K562 (cell line): Measurements from ENCODE around the gene MANEAL. TPM values are rescaled to one million over a fixed set of nuclear protein-coding genes. Genes with fewer than 3 reads are reported as not detected.

Source experiments
- CEBPG ChIP-seq, 3 experiments: fragments of 200-800 bp in 1 of 3; sonication (Bioruptor generic) in 1 of 3; sonication (generic) in 1 of 3; formaldehyde crosslinking in 1 of 3; IDR thresholded peaks in 2 of 3; conservative IDR thresholded peaks in 1 of 3; 2 replicates each; pipeline versions ENCODE4 v1.6.1 to v1.8.0; 2016 to 2022; ENCODE audit warnings: missing compliant biosample characterization in 2 of 3, missing genetic modification characterization in 2 of 3, mild to moderate bottlenecking in 1 of 3, missing genetic modification reagents in 1 of 3
- CHCHD3 ChIP-seq: fragments of 250-450 bp; sonication (Bioruptor Pico); IDR thresholded peaks from 2 replicates; pipeline ENCODE4 v2.1.2; 2022; ENCODE audit warnings: mild to moderate bottlenecking
- EGR1 ChIP-seq: fragments of 450-650 bp; conservative IDR thresholded peaks from 2 replicates; pipeline ENCODE4 v1.6.1; 2017; ENCODE audit warnings: mild to moderate bottlenecking
- FOXK2 ChIP-seq, 2 experiments: fragments of 450-650 bp; IDR thresholded peaks in 1 of 2; conservative IDR thresholded peaks in 1 of 2; 2 replicates each; pipeline ENCODE4 v1.6.1; 2016; ENCODE audit warnings: low read depth in 2 of 2, mild to moderate bottlenecking in 1 of 2
- HNRNPLL ChIP-seq: fragments of 200-400 bp; formaldehyde crosslinking; IDR thresholded peaks from 2 replicates; pipeline ENCODE4 v1.6.1; 2017; ENCODE audit warnings: low read length, low read depth, mild to moderate bottlenecking; ENCODE audit not compliant: poor library complexity, severe bottlenecking
- KLF16 ChIP-seq: IDR thresholded peaks from 2 replicates; pipeline ENCODE4 v1.6.1; 2016; ENCODE audit warnings: antibody characterized with exemption
- NCOA2 ChIP-seq, 2 experiments: fragments of 450-650 bp; IDR thresholded peaks; 2 replicates each; pipeline ENCODE4 v1.6.1; 2018; ENCODE audit warnings: mild to moderate bottlenecking in 2 of 2, moderate library complexity in 1 of 2; ENCODE audit not compliant: partially characterized antibody in 2 of 2
- PRPF4 ChIP-seq: fragments of 200-400 bp; formaldehyde crosslinking; IDR thresholded peaks from one replicate; pipeline ENCODE4 v1.6.1; 2017; ENCODE audit warnings: low read length, low read depth, mild to moderate bottlenecking; ENCODE audit not compliant: insufficient read depth, poor library complexity, severe bottlenecking
- SP1 ChIP-seq: sonication (generic); formaldehyde crosslinking; IDR thresholded peaks from 2 replicates; pipeline ENCODE4 v1.8.1; 2022; ENCODE audit warnings: mild to moderate bottlenecking, missing genetic modification reagents
- ZC3H11A ChIP-seq: IDR thresholded peaks from 2 replicates; pipeline ENCODE4 v1.6.1; 2012; ENCODE audit warnings: low read depth, low read length, improper control_type of control experiment
- ZNF224 ChIP-seq: sonication (generic); formaldehyde crosslinking; IDR thresholded peaks from 2 replicates; pipeline ENCODE4 v1.8.0; 2022; ENCODE audit warnings: mild to moderate bottlenecking, missing genetic modification reagents
- ZNF57 ChIP-seq: fragments of 450-650 bp; formaldehyde crosslinking; IDR thresholded peaks from 2 replicates; pipeline ENCODE4 v1.4.0; 2020; ENCODE audit warnings: mild to moderate bottlenecking, moderate library complexity
- polyA plus RNA-seq, 8 experiments: library from polyadenylated mRNA; depleted of rRNA in 4 of 8; stranded (reverse) in 5 of 8; unstranded in 3 of 8; fragments of >200 nt; fragmentation: Nextera tagmentation in 2 of 8; fragmentation: Illumina TruSeq in 1 of 8; extraction: Ambion mirVana in 2 of 8; extraction: Trizol in 1 of 8; gene quantifications; 2 replicates each; pipeline versions ENCODE4 v1.2.1 to v1.2.3, GENCODE V29; 2011 to 2014; ENCODE audit warnings: inconsistent platforms in 1 of 8, missing spikeins in 1 of 8
- total RNA-seq, 7 experiments: library from RNA; depleted of rRNA in 6 of 7; stranded (reverse); fragments of >200 nt in 6 of 7; fragmentation: Illumina TruSeq in 2 of 7; extraction: Trizol in 2 of 7; gene quantifications; 2 replicates each; pipeline versions ENCODE4 v1.2.1 to v1.2.3, GENCODE V29; 2011 to 2021; ENCODE audit warnings: low replicate concordance in 1 of 7
- TF ChIP-seq, protein P1 (sequence below): fragments of 200-400 bp; formaldehyde crosslinking; IDR thresholded peaks from 2 replicates; pipeline ENCODE4 v1.6.1; 2017; ENCODE audit warnings: mild to moderate bottlenecking, low read depth, low read length, moderate library complexity
- TF ChIP-seq, protein P2 (sequence below): fragments of 450-650 bp; IDR thresholded peaks from 2 replicates; pipeline ENCODE4 v1.6.1; 2017; ENCODE audit warnings: antibody characterized with exemption
- TF ChIP-seq, protein P3 (sequence below): fragments of 250-450 bp; sonication (Bioruptor Pico); IDR thresholded peaks from 2 replicates; pipeline ENCODE4 v1.5.0; 2022; ENCODE audit warnings: mild to moderate bottlenecking
- TF ChIP-seq, protein P4 (sequence below): IDR thresholded peaks from 2 replicates; pipeline ENCODE4 v1.6.1; 2011; ENCODE audit not compliant: insufficient read length; ENCODE audit errors: extremely low read depth
- TF ChIP-seq, protein P5 (sequence below): fragments of 450-650 bp; IDR thresholded peaks from 2 replicates; pipeline ENCODE4 v1.6.1; 2016

Gene MANEAL
- total and polyA plus RNA-seq, 9 of the 15 experiments (the other 6 are each of a cell fraction or from before 2014, with no cell fraction given): 0.37 to 3.2 (median 1.2) TPM

DNA sequence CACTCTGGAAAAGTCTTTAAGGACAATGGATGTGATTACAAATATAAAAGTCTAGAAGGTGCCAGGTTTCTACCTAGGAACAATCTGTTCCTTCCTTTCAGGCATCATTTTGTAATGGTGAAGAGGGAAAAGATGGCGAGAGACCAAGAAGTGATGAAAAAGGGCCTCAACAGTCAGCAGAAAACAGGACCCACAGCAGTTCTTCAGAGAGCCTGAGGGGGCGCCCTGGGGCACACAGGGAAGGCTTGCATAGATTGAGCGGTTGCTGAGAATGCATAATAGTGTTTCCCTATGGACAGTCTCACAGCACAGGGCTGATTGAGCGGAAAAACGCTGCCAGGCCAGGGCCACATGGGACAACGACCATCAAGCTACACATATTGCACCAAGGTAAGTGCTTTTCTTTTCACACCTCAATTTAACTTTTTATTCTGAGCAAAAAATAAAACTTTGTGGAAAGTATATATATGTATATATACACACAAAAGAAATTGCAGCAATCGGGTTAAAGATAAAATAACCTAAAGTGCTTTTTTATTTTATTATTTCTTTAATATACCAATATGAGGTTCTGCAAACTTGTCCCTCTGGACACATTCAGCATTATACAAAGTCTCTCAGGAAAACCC is 17.5 kb downstream of the MANEAL start (continued):
- TF ChIP-seq, protein P1, sequence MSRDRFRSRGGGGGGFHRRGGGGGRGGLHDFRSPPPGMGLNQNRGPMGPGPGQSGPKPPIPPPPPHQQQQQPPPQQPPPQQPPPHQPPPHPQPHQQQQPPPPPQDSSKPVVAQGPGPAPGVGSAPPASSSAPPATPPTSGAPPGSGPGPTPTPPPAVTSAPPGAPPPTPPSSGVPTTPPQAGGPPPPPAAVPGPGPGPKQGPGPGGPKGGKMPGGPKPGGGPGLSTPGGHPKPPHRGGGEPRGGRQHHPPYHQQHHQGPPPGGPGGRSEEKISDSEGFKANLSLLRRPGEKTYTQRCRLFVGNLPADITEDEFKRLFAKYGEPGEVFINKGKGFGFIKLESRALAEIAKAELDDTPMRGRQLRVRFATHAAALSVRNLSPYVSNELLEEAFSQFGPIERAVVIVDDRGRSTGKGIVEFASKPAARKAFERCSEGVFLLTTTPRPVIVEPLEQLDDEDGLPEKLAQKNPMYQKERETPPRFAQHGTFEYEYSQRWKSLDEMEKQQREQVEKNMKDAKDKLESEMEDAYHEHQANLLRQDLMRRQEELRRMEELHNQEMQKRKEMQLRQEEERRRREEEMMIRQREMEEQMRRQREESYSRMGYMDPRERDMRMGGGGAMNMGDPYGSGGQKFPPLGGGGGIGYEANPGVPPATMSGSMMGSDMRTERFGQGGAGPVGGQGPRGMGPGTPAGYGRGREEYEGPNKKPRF: no peak
- TF ChIP-seq, protein P2, sequence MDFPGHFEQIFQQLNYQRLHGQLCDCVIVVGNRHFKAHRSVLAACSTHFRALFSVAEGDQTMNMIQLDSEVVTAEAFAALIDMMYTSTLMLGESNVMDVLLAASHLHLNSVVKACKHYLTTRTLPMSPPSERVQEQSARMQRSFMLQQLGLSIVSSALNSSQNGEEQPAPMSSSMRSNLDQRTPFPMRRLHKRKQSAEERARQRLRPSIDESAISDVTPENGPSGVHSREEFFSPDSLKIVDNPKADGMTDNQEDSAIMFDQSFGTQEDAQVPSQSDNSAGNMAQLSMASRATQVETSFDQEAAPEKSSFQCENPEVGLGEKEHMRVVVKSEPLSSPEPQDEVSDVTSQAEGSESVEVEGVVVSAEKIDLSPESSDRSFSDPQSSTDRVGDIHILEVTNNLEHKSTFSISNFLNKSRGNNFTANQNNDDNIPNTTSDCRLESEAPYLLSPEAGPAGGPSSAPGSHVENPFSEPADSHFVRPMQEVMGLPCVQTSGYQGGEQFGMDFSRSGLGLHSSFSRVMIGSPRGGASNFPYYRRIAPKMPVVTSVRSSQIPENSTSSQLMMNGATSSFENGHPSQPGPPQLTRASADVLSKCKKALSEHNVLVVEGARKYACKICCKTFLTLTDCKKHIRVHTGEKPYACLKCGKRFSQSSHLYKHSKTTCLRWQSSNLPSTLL: no peak
- TF ChIP-seq PRPF4: no peak
- no peak for TF ChIP-seq EGR1
- peak; percentile 23 to 35; a peak in 1 of 4 replicates for TF ChIP-seq FOXK2 (conservative IDR thresholded peaks at IDR 0.05 in 1 of 2, IDR thresholded peaks at IDR 0.05 in 1 of 2; ENCODE audit: low read depth in 2 of 2)
- TF ChIP-seq, protein P3, sequence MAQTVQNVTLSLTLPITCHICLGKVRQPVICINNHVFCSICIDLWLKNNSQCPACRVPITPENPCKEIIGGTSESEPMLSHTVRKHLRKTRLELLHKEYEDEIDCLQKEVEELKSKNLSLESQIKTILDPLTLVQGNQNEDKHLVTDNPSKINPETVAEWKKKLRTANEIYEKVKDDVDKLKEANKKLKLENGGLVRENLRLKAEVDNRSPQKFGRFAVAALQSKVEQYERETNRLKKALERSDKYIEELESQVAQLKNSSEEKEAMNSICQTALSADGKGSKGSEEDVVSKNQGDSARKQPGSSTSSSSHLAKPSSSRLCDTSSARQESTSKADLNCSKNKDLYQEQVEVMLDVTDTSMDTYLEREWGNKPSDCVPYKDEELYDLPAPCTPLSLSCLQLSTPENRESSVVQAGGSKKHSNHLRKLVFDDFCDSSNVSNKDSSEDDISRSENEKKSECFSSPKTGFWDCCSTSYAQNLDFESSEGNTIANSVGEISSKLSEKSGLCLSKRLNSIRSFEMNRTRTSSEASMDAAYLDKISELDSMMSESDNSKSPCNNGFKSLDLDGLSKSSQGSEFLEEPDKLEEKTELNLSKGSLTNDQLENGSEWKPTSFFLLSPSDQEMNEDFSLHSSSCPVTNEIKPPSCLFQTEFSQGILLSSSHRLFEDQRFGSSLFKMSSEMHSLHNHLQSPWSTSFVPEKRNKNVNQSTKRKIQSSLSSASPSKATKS: no peak
- TF ChIP-seq, protein P4, sequence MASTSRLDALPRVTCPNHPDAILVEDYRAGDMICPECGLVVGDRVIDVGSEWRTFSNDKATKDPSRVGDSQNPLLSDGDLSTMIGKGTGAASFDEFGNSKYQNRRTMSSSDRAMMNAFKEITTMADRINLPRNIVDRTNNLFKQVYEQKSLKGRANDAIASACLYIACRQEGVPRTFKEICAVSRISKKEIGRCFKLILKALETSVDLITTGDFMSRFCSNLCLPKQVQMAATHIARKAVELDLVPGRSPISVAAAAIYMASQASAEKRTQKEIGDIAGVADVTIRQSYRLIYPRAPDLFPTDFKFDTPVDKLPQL: no peak
- TF ChIP-seq KLF16: peak; percentile 68
- TF ChIP-seq ZC3H11A: no peak
- no peak for TF ChIP-seq ZNF57 (CRISPR knock-in tag)
- no peak for TF ChIP-seq ZNF224 (CRISPR knock-in tag)
- no peak for TF ChIP-seq HNRNPLL
- peak; percentile 62; the same call in 1 of the 2 replicates for TF ChIP-seq CEBPG (CRISPR knock-in tag; IDR thresholded peaks at IDR 0.05)
- TF ChIP-seq CEBPG (tag; conservative IDR thresholded peaks at IDR 0.05 in 1 of 2, IDR thresholded peaks at IDR 0.05 in 1 of 2): peak; percentile 37 to 56; a peak in 2 of 4 replicates
- TF ChIP-seq, protein P5, sequence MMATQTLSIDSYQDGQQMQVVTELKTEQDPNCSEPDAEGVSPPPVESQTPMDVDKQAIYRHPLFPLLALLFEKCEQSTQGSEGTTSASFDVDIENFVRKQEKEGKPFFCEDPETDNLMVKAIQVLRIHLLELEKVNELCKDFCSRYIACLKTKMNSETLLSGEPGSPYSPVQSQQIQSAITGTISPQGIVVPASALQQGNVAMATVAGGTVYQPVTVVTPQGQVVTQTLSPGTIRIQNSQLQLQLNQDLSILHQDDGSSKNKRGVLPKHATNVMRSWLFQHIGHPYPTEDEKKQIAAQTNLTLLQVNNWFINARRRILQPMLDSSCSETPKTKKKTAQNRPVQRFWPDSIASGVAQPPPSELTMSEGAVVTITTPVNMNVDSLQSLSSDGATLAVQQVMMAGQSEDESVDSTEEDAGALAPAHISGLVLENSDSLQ: 0 out of 2 replicates have a peak, but pooled peaks have one; percentile 20
- peak; percentile 40; the same call in 1 of the 2 replicates for TF ChIP-seq SP1 (CRISPR knock-in tag)
- TF ChIP-seq CHCHD3 (CRISPR knock-in tag): no peak
- TF ChIP-seq NCOA2 (IDR thresholded peaks at IDR 0.05; ENCODE audit: partially characterized antibody in 2 of 2): no peak
